OCI-LY3 (cell line): Measurements from ENCODE around the gene ZNF385A.
"Not testable (repeated sequence)": the region's sequence is repeated elsewhere in the genome, so short reads cannot be mapped to it uniquely, and the experiment has no call there.

Experiments used
- H2AFZ ChIP-seq: fragments of 200-600, 300-600 bp; shearing (Covaris generic); 2 replicates; pipeline ENCODE4 v1.6.0; 2014; ENCODE audit warnings: antibody characterized with exemption, low read depth, low read length
- H3K27ac ChIP-seq: fragments of 200-600, 300-600 bp; sonication (generic); 2 replicates; pipeline ENCODE4 v1.5.1; 2014; ENCODE audit warnings: mild to moderate bottlenecking, low read length, moderate library complexity, mixed read lengths
- H3K27me3 ChIP-seq: fragments of 200-600, 300-600 bp; sonication (generic); 2 replicates; pipeline ENCODE4 v1.6.1; 2014; ENCODE audit warnings: low read depth, low read length, mixed read lengths
- H3K36me3 ChIP-seq: fragments of 200-600, 300-600 bp; sonication (generic); replicated peaks from 2 replicates; pipeline ENCODE3; 2014; ENCODE audit warnings: low read depth, low read length, mixed read lengths
- H3K4me1 ChIP-seq: fragments of 300-600, 200-600 bp; sonication (generic); 2 replicates; pipeline ENCODE4 v1.6.1; 2014; ENCODE audit warnings: low read length, mixed read lengths
- H3K4me2 ChIP-seq: fragments of 200-600, 300-600 bp; sonication (generic); 2 replicates; pipeline ENCODE4 v1.6.1; 2014; ENCODE audit warnings: low read length, mixed read lengths
- H3K4me3 ChIP-seq: fragments of 300-600, 200-600 bp; sonication (generic); 2 replicates; pipeline ENCODE4 v1.5.1; 2014; ENCODE audit warnings: antibody characterized with exemption, mild to moderate bottlenecking, low read length, moderate library complexity
- H3K79me2 ChIP-seq: fragments of 300-600, 200-600 bp; shearing (Covaris generic); 2 replicates; pipeline ENCODE4 v1.6.1; 2014; ENCODE audit warnings: mild to moderate bottlenecking, low read length, mixed read lengths
- H3K9ac ChIP-seq: fragments of 300-600, 200-600 bp; shearing (Covaris generic); 2 replicates; pipeline ENCODE4 v1.6.0; 2014; ENCODE audit warnings: mild to moderate bottlenecking, low read length, moderate library complexity
- H3K9me3 ChIP-seq: fragments of 200-600, 300-600 bp; shearing (Covaris generic); 2 replicates; pipeline ENCODE4 v1.6.1; 2014; ENCODE audit warnings: low read length, mixed read lengths; ENCODE audit not compliant: insufficient read depth
- H4K20me1 ChIP-seq: fragments of 200-600, 300-600 bp; sonication (generic); 2 replicates; pipeline ENCODE4 v1.6.1; 2016; ENCODE audit warnings: low read length, mixed read lengths; ENCODE audit not compliant: insufficient read depth
- EZH2phosphoT487 ChIP-seq: fragments of 200-600 bp; shearing (Covaris generic); IDR thresholded peaks from 2 replicates; pipeline ENCODE4 v1.6.1; 2018; ENCODE audit warnings: antibody characterized with exemption, mixed run types, low read depth
- TF ChIP-seq, protein P1 (sequence below): fragments of 200-600, 300-600 bp; sonication (generic); IDR thresholded peaks from 2 replicates; pipeline ENCODE4 v1.5.1; 2014; ENCODE audit warnings: antibody characterized with exemption, low read length, low read depth

ZNF385A gene

DNA sequence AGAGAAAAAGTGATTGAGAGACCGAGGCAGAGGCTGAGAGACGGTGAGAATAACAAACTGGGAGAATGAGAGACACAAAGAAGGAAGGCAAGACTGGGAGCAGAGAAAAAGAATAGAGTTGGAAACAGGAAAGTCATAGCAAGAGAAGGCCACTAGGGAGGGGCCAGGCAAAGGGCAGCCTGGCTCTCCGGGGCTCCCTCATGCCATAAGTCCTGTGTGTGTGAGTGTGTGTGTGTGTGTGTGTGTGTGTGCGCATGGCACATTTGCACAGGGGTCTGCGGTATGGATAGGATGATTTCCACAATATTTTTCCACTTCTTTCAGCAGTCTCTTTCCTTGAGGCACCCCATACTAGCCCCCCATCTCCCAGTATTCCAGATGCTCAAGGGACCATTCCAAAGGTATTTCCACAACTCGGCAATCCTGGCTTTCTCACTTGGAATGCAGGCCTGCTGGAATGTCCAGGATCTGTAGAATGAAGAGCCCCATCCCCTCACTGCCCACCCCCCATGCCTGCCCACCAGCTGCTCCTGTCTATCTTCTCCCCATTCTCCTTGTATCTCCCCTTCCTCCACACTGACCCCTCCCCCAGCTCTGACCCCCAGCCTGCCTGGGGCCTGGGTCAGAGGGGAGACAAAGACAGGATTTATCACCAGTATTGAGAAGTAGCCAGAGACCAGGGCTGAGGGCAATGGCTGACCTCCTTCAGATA, 29.3 kb downstream of the ZNF385A start:
- Histone ChIP-seq H3K9ac (no peak overlapping the region), H2AFZ (no peak overlapping the region), H3K4me3 (no peak overlapping the region), H3K79me2 (no peaks in the 10 kb centered on the region), H3K9me3 (no peaks in the 10 kb centered on the region), H3K27ac (no peak overlapping the region), H3K27me3 (no peaks in the 10 kb centered on the region), H3K4me2 (no peak overlapping the region), H3K4me1 (peaks cover 19% of the 10 kb centered on the region), H3K36me3 (peaks cover 12% of the 10 kb centered on the region), H4K20me1 (no peaks in the 10 kb centered on the region)
- no peak for TF ChIP-seq EZH2phosphoT487
- TF ChIP-seq, protein P1, sequence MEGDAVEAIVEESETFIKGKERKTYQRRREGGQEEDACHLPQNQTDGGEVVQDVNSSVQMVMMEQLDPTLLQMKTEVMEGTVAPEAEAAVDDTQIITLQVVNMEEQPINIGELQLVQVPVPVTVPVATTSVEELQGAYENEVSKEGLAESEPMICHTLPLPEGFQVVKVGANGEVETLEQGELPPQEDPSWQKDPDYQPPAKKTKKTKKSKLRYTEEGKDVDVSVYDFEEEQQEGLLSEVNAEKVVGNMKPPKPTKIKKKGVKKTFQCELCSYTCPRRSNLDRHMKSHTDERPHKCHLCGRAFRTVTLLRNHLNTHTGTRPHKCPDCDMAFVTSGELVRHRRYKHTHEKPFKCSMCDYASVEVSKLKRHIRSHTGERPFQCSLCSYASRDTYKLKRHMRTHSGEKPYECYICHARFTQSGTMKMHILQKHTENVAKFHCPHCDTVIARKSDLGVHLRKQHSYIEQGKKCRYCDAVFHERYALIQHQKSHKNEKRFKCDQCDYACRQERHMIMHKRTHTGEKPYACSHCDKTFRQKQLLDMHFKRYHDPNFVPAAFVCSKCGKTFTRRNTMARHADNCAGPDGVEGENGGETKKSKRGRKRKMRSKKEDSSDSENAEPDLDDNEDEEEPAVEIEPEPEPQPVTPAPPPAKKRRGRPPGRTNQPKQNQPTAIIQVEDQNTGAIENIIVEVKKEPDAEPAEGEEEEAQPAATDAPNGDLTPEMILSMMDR: no peak

DNA sequence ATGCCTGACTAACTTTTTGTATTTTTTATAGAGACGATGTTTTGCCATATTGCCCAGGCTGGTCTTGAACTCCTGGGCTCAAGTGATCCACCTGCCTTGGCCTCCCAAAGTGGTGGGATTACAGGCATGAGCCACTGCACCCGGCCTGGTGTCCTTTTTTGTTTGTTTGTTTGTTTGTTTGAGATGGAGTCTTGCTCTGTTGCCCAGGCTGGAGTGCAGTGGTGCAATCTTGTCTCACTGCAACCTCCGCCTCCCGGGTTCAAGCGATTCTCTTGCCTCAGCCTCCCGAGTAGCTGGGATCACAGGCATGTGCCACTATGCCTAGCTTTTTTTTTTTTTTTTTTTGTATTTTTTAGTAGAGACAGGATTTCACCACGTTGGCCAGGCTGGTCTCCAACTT, 30.3 kb downstream of the ZNF385A start:
- H3K27me3 ChIP-seq, H2AFZ ChIP-seq, H3K27ac ChIP-seq, H3K79me2 ChIP-seq, H4K20me1 ChIP-seq, H3K4me2 ChIP-seq, H3K9ac ChIP-seq, H3K4me3 ChIP-seq, H3K9me3 ChIP-seq: not testable (repeated sequence)
- peaks cover 22% of the 10 kb centered on the region for H3K36me3 ChIP-seq
- peaks cover 13% of the 10 kb centered on the region for H3K4me1 ChIP-seq

DNA sequence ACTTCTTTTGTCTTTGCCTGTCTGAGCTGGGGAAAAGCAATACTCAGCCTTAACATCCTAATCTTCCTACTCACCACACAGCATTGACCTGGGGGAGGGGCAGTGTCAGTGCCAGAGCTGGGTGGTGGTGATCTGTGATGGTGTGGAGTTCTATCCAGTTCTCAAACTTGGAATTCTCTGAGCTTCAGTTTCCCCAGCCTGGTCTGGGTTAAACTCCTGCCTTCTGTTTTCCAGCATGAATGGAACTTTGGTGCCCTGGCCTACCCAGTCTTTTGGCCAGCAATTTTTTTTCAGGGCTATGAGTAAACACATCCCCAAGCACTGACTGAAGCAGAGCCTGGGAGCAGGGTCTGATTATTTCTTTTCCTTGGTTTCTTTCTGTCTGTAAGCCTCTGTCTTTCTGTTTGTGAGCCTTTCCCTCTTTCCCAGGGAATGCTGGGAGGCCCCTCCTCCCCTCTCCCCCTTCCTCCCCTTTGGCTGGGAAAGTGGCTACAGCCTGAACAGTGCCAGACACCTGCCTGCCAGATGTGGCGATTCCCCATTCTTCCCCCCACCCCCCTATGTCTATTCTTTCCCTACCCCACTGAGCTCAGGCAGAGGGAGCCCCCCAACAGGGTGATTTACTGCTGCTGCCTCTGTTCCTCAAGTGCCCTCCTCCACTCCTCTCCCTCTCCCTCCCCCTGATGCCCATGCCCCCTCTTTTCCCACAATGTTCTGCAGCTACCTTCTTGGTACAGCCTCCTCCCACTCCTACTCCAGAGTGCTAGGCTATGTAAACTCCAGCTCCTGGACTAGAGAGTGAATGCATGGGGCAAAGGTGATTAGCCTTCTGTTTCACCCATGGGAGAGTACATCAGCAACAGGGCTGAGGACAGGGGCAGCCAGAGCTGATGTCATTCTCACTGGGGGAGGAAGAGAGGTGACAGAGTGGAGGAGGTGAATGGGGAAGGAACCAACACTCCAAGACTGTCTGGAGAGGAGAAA, 31.4 kb downstream of the ZNF385A start:
- no peak overlapping the region for H3K27ac ChIP-seq
- H3K9me3 ChIP-seq: no peaks in the 10 kb centered on the region
- no peaks in the 10 kb centered on the region for H4K20me1 ChIP-seq
- H2AFZ ChIP-seq: no peak overlapping the region
- H3K4me1 ChIP-seq: peaks cover 11% of the 10 kb centered on the region
- H3K27me3 ChIP-seq: no peaks in the 10 kb centered on the region
- H3K4me2 ChIP-seq: no peak overlapping the region
- peaks cover 28% of the 10 kb centered on the region for H3K36me3 ChIP-seq
- TF ChIP-seq, protein P1: no peak
- no peak for TF ChIP-seq EZH2phosphoT487
- no peak overlapping the region for H3K9ac ChIP-seq
- no peak overlapping the region for H3K4me3 ChIP-seq
- H3K79me2 ChIP-seq: no peaks in the 10 kb centered on the region

DNA sequence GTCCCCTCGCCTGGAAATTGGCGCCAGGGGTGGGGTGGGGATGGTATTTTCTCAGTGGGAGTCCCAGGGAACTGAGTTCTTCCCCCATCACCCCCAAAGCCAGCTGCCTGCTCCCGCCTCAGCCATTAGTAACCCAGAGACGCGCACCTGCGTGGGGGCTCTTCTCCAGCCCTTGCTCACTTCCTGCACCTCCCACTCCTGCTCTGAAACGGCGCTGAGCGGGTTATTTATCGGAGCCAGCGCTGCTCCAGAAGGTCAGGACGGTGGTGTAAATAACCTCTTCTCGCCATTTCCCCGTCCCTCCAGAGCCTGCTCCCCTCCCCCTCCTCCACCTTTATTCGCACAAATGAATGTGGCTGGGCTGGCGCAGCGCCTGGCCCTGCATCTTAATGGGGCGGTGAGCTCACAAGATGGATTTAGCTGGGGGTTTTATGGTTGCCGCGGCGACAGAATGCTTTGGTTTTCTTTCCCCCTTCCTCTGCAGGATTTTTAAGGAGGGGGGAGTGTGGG, 32.5 kb downstream of the ZNF385A start:
- no peak overlapping the region for H3K9ac ChIP-seq
- H3K4me1 ChIP-seq: 0 out of 2 replicates have a peak, but pooled peaks cover 3% of the 10 kb centered on the region
- H3K36me3 ChIP-seq: peaks cover 37% of the 10 kb centered on the region
- H3K27me3 ChIP-seq: no peaks in the 10 kb centered on the region
- H3K9me3 ChIP-seq: no peaks in the 10 kb centered on the region
- H3K4me2 ChIP-seq: no peak overlapping the region
- no peak overlapping the region for H3K4me3 ChIP-seq
- H4K20me1 ChIP-seq: no peaks in the 10 kb centered on the region
- no peak overlapping the region for H2AFZ ChIP-seq
- no peaks in the 10 kb centered on the region for H3K79me2 ChIP-seq
- H3K27ac ChIP-seq: no peak overlapping the region
- TF ChIP-seq, protein P1: no peak
- TF ChIP-seq EZH2phosphoT487: no peak
